Activated T-helper 17 cell treated with anti-CD3 and anti-CD28 coated beads, Interleukin-2, amount 50 U/mL, for 72 hours (primary cell): ENCODE data around the gene YWHAG. TPM values are rescaled to one million over a fixed set of nuclear protein-coding genes. Genes with fewer than 3 reads are reported as not detected.
A peak's percentile ranks its signal among the peaks of the same experiment; 100 is the strongest.
"Not testable (repeated sequence)": the region's sequence is repeated elsewhere in the genome, so short reads cannot be mapped to it uniquely, and the experiment has no call there.

Source experiments
- ATAC-seq: fragments of 150-1000 bp; cut with Tn5 transposase; replicated peaks from 2 replicates; pipeline ENCODE4 v1.10.0; 2021; ENCODE audit warnings: mild to moderate bottlenecking, moderate library complexity
- H3K27ac Mint-ChIP-seq: one replicate; pipeline ENCODE4 v1.8.0; 2022; ENCODE audit warnings: mixed read lengths
- H3K27me3 Mint-ChIP-seq: one replicate; pipeline ENCODE4 v1.8.0; 2022; ENCODE audit warnings: mixed read lengths
- H3K36me3 Mint-ChIP-seq: one replicate; pipeline ENCODE4 v1.8.0; 2022; ENCODE audit warnings: low read depth, mild to moderate bottlenecking, mixed read lengths
- H3K4me1 Mint-ChIP-seq: one replicate; pipeline ENCODE4 v1.8.0; 2022; ENCODE audit warnings: mixed read lengths
- H3K4me3 Mint-ChIP-seq: one replicate; pipeline ENCODE4 v1.8.0; 2022; ENCODE audit warnings: mild to moderate bottlenecking, mixed read lengths
- H3K9me3 Mint-ChIP-seq: one replicate; pipeline ENCODE4 v1.8.0; 2022; ENCODE audit warnings: mixed read lengths
- total RNA-seq, 2 donors: library from RNA; stranded (reverse); gene quantifications; one replicate each; pipeline ENCODE4 v1.2.3, GENCODE V29; 2022

Gene YWHAG
- total RNA-seq, 2 donors from 2014 or later, result 118 to 156 TPM

GRCh38 chr7:76346778-76347177 is 12.0 kb downstream of the YWHAG start:
- Mint-ChIP-seq H3K4me3 (peak overlapping the region; percentile 46), H3K27me3 (no peaks in the 10 kb centered on the region), H3K9me3 (no peaks in the 10 kb centered on the region), H3K27ac (peak overlapping the region; percentile 62), H3K36me3 (peaks cover 100% of the 10 kb centered on the region), H3K4me1 (peaks cover 61% of the 10 kb centered on the region)
- no peak for ATAC-seq

DNA sequence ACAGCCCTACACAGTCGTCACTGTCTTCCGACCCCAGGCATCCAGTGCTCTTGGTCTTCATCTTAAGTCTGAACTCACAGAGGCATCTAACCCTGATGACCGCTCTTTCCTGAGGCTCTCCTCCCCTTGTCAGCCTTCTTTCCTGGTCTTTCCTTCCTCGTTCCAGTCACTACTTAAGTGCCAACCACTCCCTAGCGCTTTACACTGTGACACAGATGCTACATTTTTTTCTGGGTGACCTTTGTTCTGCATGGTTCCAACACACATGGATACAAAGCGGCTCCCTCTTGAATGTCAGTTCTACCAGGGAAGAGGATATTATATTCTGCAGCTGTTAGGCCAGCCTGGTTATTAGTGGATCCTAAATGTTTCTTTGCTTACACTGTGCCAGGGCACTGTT is 12.7 kb downstream of the YWHAG start:
- no peak for ATAC-seq
- Mint-ChIP-seq H3K27me3 (no peaks in the 10 kb centered on the region), H3K27ac (peak overlapping the region; percentile 62), H3K4me1 (peaks cover 61% of the 10 kb centered on the region), H3K36me3 (peaks cover 100% of the 10 kb centered on the region), H3K9me3 (no peaks in the 10 kb centered on the region), H3K4me3 (peak overlapping the region; percentile 46)

- no peaks in the 10 kb centered on the region for H3K9me3 Mint-ChIP-seq
- H3K27ac Mint-ChIP-seq, result peak overlapping the region; percentile 66
- H3K4me1 Mint-ChIP-seq, result peaks cover 62% of the 10 kb centered on the region
- peaks cover 100% of the 10 kb centered on the region for H3K36me3 Mint-ChIP-seq
- no peak for ATAC-seq
- peak overlapping the region; percentile 38 for H3K4me3 Mint-ChIP-seq
- no peaks in the 10 kb centered on the region for H3K27me3 Mint-ChIP-seq
These were observed 14.9 kb downstream of the YWHAG start for GRCh38 chr7:76343931-76344321.

DNA sequence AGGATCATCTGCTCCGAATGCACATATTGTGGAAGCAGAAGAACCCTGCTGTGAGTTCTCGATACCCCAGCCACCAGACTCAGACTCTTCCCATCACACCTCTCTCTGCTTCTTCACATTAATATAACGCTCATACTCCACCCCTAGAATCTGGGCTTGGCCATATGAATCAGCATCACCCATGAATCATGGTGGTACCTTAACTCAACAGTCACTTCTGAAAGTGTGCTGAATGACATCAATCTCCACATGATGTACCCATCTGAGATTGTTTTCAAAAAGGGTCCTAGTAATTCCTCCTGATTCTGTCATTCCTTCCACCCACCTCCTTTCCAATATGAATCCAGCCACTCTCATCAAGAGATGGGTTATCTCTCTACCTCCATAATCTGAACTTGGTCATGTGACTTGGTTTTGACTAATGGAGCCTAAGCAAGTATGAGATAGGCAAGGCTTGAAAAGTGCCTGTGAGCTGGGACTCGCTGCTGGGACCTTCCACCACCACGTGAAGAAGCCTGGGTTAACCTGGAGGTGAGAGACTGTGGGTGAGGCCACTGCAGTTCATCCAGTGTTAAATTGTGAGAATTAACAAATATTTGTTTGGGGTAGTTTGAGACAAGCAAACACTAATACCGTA is 15.4 kb downstream of the YWHAG start:
- Mint-ChIP-seq H3K4me3 (peak overlapping the region; percentile 38), H3K27me3 (no peaks in the 10 kb centered on the region), H3K36me3 (peaks cover 100% of the 10 kb centered on the region), H3K4me1 (peaks cover 62% of the 10 kb centered on the region), H3K9me3 (no peaks in the 10 kb centered on the region), H3K27ac (peak overlapping the region; percentile 66)
- ATAC-seq, result peak; percentile 99

- no peak for ATAC-seq
- Mint-ChIP-seq H3K27ac (peak overlapping the region; percentile 39), H3K4me1 (peaks cover 55% of the 10 kb centered on the region), H3K27me3 (no peaks in the 10 kb centered on the region), H3K4me3 (no peak overlapping the region), H3K36me3 (peaks cover 100% of the 10 kb centered on the region), H3K9me3 (no peaks in the 10 kb centered on the region)
These were observed 16.6 kb downstream of the YWHAG start for GRCh38 chr7:76342222-76342621.

DNA sequence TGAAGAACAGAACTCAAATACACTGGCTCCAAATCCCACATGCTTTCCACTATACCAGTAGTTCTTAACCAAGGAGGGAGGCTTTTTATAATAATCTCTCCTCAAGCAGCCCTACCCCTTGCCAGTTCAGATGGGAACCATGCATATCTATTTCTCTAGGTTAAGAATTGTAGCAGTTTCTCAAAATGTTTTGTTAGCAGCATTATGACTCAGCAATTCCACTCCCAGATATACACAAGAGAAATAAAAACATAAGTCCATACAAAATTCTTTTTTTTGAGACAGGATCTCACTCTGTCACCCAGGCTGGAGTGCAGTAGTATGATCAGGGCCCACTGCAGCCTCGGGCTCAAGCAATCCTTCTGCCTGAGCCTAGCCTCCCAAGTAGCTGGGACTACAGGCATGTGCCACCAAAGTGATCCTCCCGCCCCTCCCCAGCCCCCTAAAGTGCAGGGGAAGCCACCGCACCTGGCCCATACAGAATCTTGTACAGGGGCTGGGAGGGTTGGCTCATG is 18.1 kb downstream of the YWHAG start:
- no peaks in the 10 kb centered on the region for H3K27me3 Mint-ChIP-seq
- H3K4me1 Mint-ChIP-seq, result peaks cover 40% of the 10 kb centered on the region
- no peak for ATAC-seq
- peak overlapping the region; percentile 77 for H3K27ac Mint-ChIP-seq
- no peaks in the 10 kb centered on the region for H3K9me3 Mint-ChIP-seq
- peak overlapping the region; percentile 41 for H3K4me3 Mint-ChIP-seq
- peaks cover 100% of the 10 kb centered on the region for H3K36me3 Mint-ChIP-seq

- Mint-ChIP-seq H3K27ac (peak overlapping the region; percentile 25), H3K4me3 (no peak overlapping the region), H3K36me3 (peaks cover 96% of the 10 kb centered on the region), H3K27me3 (no peaks in the 10 kb centered on the region), H3K9me3 (no peaks in the 10 kb centered on the region), H3K4me1 (peaks cover 32% of the 10 kb centered on the region)
- ATAC-seq, result no peak
These were observed 20.3 kb downstream of the YWHAG start for GRCh38 chr7:76338298-76339084.

- Mint-ChIP-seq H3K4me3 (no peak overlapping the region), H3K27me3 (no peaks in the 10 kb centered on the region), H3K36me3 (peaks cover 96% of the 10 kb centered on the region), H3K9me3 (no peaks in the 10 kb centered on the region), H3K4me1 (peaks cover 27% of the 10 kb centered on the region), H3K27ac (no peak overlapping the region)
- ATAC-seq, result no peak
These were observed 21.6 kb downstream of the YWHAG start for GRCh38 chr7:76337147-76337546.

DNA sequence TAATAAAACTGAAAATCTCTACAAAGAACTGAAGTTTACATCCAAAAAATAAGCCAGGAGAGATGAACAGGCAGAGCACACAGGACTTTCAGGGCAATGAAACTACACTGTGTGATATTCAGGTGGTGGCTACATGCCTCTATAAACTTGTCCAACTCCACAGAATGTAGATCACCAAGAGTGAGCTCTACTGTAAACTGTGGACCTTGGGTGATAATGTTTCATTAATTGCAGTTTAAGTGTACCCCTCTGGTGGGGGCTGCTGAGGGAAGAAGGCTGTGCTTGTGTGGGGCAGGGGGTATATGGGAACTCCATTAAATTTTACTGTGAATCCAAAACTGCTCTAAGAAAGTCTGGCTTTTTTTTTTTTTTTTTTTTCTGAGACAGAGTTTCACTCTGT is 22.7 kb downstream of the YWHAG start:
- Mint-ChIP-seq H3K9me3 (no peaks in the 10 kb centered on the region), H3K4me1 (peaks cover 21% of the 10 kb centered on the region), H3K4me3 (no peak overlapping the region), H3K27me3 (no peaks in the 10 kb centered on the region), H3K27ac (no peak overlapping the region), H3K36me3 (peaks cover 96% of the 10 kb centered on the region)
- ATAC-seq, result no peak

DNA sequence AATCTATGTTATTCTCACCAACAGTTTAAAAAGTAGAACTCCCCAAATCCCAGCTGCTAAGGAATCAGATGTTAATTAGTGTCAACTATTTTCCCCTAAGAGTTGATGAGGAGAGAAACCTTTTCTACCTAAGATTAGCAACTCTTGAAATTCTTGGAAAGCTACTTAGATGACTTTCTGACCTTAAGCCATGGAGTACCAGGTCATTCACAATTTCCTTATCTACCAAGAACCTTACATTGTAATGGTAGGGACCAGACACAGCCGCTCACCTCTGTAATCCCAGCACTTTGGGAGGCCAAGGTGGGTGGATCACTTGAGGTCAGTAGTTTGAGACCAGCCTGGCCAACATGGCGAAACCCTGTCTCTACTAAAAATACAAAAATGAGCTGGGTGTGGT is 23.4 kb downstream of the YWHAG start:
- H3K9me3 Mint-ChIP-seq, ATAC-seq, H3K4me3 Mint-ChIP-seq, H3K27ac Mint-ChIP-seq, H3K27me3 Mint-ChIP-seq: not testable (repeated sequence)
- Mint-ChIP-seq H3K36me3 (peaks cover 95% of the 10 kb centered on the region), H3K4me1 (peaks cover 17% of the 10 kb centered on the region)

GRCh38 chr7:76334320-76334967 is 24.3 kb downstream of the YWHAG start:
- Mint-ChIP-seq H3K4me1 (peaks cover 18% of the 10 kb centered on the region), H3K27me3 (no peaks in the 10 kb centered on the region), H3K36me3 (peaks cover 95% of the 10 kb centered on the region), H3K27ac (no peak overlapping the region), H3K9me3 (no peaks in the 10 kb centered on the region), H3K4me3 (no peak overlapping the region)
- ATAC-seq, result no peak

GRCh38 chr7:76333511-76334101 is 25.2 kb downstream of the YWHAG start:
- Mint-ChIP-seq H3K4me3 (no peak overlapping the region), H3K36me3 (peaks cover 95% of the 10 kb centered on the region), H3K27ac (peak overlapping the region; percentile 60), H3K9me3 (no peaks in the 10 kb centered on the region), H3K4me1 (peaks cover 18% of the 10 kb centered on the region), H3K27me3 (no peaks in the 10 kb centered on the region)
- ATAC-seq, result no peak

- Mint-ChIP-seq H3K4me3 (no peak overlapping the region), H3K27ac (no peak overlapping the region), H3K9me3 (no peaks in the 10 kb centered on the region), H3K27me3 (no peaks in the 10 kb centered on the region), H3K4me1 (peaks cover 24% of the 10 kb centered on the region), H3K36me3 (peaks cover 95% of the 10 kb centered on the region)
- ATAC-seq, result no peak
These were observed 26.7 kb downstream of the YWHAG start for GRCh38 chr7:76332078-76332477.

DNA sequence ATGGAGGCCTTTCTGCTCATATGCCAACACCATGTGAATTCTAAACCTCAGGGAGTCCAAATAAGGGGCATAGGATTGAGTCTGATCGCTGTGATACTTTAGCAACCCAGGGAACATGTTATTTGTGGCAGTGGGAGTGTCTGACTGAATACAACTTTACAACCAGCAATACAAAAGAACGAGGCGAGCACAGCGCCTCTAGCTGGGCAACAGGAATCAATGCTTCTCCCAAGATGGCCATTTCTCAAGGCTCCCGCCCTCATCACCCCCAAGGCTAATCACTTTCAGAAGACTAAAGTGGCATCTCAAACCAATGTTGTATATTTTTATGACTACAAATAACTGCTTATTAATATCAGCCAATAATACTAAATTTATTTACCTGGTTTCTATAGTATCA is 28.1 kb downstream of the YWHAG start:
- H3K9me3 Mint-ChIP-seq, result no peaks in the 10 kb centered on the region
- H3K4me1 Mint-ChIP-seq, result peaks cover 27% of the 10 kb centered on the region
- ATAC-seq, result no peak
- H3K27me3 Mint-ChIP-seq, result no peaks in the 10 kb centered on the region
- peak overlapping the region; percentile 42 for H3K27ac Mint-ChIP-seq
- H3K36me3 Mint-ChIP-seq, result peaks cover 95% of the 10 kb centered on the region
- H3K4me3 Mint-ChIP-seq, result no peak overlapping the region
